HUES6 (cell line): ENCODE data around the gene PLXNA4.
A peak's percentile ranks its signal among the peaks of the same experiment; 100 is the strongest.

ENCODE experiments used
- H3K27ac ChIP-seq: 2 replicates; pipeline ENCODE4 v1.7.0; 2013; ENCODE audit warnings: low read depth, mild to moderate bottlenecking, low read length, inconsistent platforms
- H3K27me3 ChIP-seq: 2 replicates; pipeline ENCODE4 v1.6.1; 2013; ENCODE audit warnings: low read length; ENCODE audit not compliant: control insufficient read depth, insufficient read depth
- H3K36me3 ChIP-seq: 2 replicates; pipeline ENCODE4 v1.6.1; 2013; ENCODE audit warnings: low read length; ENCODE audit not compliant: control insufficient read depth, insufficient read depth
- H3K4me1 ChIP-seq: 2 replicates; pipeline ENCODE4 v1.6.1; 2013; ENCODE audit warnings: low read length; ENCODE audit not compliant: control insufficient read depth, insufficient read depth
- H3K4me3 ChIP-seq: 2 replicates; pipeline ENCODE4 v1.5.1; 2013; ENCODE audit warnings: low read depth, low read length
- H3K9ac ChIP-seq: one replicate; pipeline ENCODE4 v1.6.1; 2013; ENCODE audit warnings: mild to moderate bottlenecking, low read length
- H3K9me3 ChIP-seq: 2 replicates; pipeline ENCODE4 v1.6.1; 2013; ENCODE audit warnings: low read depth, low read length; ENCODE audit not compliant: control insufficient read depth, insufficient read depth

The PLXNA4 gene

DNA sequence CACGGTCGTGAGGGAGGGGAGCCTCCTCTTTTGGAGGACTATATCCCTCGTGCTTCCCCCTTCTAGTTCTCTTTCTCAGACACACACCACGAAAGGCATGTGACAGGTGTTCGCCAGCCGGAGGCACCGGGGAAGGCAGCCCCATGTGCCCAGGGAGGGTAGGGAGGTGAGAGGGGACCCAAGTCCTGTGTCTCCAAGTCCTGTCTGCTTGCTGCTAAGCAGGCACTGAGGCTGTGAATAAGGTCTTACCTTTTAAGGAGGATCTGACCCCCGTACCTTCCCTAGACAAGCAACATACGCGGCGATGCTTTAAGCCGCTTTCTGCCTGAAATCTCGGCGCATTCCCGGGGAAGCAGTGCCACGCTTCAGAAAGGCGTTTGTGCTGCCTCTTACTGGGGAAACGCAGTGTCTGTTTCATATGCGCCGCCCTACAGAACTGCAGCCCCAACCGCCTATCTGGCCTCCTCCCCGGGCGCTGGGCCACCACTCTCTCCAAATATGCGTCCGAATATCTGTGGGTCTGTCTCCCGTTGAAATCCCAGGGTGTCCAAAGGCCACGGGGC lies 770 bp downstream of the PLXNA4 start:
- Histone ChIP-seq H3K27ac (no peak overlapping the region), H3K36me3 (no peaks in the 10 kb centered on the region), H3K27me3 (peaks cover 92% of the 10 kb centered on the region), H3K4me3 (peak overlapping the region; percentile 59), H3K9ac (no peak overlapping the region), H3K9me3 (no peaks in the 10 kb centered on the region), H3K4me1 (peaks cover 28% of the 10 kb centered on the region)

DNA sequence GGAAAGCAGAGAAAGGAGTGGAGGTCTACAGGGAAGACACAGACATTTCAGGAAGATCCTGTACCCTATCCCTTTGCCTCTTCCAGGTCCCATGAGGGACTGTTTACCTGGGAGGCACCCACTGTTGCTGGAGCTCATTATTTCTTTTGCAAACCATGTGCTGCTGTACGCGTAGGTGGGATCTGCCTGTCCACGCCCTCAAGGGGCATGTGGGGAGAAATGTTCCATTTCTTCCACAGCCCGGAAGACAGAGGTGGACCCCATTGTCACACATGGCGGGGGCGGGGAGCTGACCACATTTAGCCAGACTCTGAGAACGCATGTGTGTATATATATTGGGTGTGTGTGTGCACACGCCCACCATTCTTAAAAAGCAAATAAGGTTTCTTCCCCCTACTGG lies 2.0 kb downstream of the PLXNA4 start:
- no peaks in the 10 kb centered on the region for H3K36me3 ChIP-seq
- H3K9me3 ChIP-seq = no peaks in the 10 kb centered on the region
- H3K27me3 ChIP-seq = peaks cover 97% of the 10 kb centered on the region
- peaks cover 28% of the 10 kb centered on the region for H3K4me1 ChIP-seq
- no peak overlapping the region for H3K27ac ChIP-seq
- H3K4me3 ChIP-seq = no peak overlapping the region
- H3K9ac ChIP-seq = no peak overlapping the region

DNA sequence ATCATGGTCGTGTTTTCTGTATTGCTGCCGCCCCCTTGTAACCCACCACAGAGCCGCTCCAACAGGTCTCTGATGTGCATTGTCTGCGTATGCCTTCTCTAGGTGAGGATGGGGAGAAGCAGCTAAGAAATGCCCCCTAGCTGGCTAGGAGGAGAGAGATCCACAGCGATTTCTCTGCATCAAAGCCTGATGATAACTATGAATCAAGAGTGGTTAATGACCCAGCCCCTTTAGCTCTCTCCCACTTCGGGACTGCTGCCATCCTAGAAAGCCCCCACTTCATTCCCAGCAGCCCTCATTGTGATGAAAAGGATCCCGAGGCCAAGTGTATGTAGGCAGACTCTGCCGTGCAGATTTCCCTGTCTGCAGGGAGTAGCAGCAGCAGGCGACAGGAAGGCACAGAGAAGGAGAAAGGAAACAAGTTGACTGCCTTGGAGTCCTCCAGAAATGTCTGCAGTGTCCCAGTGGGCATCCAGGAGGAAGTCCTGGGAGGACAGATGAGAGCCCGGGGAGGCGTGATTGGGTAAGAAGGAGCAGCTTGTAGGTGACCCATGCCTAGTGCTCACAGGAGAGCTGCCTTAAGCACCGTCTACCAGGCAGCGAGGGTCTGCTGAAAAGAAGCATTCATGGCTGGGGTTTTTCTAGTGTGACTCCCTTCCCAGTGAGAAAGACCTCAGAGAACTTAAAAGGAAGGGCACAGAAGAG lies 2.9 kb downstream of the PLXNA4 start:
- peaks cover 28% of the 10 kb centered on the region for H3K4me1 ChIP-seq
- no peak overlapping the region for H3K27ac ChIP-seq
- H3K27me3 ChIP-seq = peaks cover 97% of the 10 kb centered on the region
- no peaks in the 10 kb centered on the region for H3K36me3 ChIP-seq
- no peak overlapping the region for H3K4me3 ChIP-seq
- H3K9ac ChIP-seq = no peak overlapping the region
- H3K9me3 ChIP-seq = no peaks in the 10 kb centered on the region

DNA sequence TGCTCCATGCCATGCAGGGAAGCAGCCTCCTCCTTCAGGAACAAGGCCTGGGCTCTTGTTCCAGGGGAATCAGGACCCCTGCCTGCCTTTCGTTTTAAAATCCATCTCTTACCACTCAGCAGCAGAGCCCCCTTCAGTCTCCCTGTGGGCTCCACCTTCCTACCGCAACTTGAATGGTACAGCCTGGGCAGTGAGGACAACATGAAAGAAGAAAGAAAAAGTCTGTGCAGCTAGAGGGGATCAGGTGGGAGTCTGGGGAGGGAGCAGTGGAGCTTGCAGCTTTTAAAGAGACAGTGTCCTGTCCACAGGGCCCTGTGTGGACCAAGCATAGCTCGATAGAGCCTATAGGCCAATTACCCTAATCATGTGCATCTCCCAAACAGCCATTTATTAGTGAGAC lies 3.7 kb downstream of the PLXNA4 start:
- Histone ChIP-seq H3K9me3 (no peaks in the 10 kb centered on the region), H3K36me3 (no peaks in the 10 kb centered on the region), H3K27me3 (peaks cover 96% of the 10 kb centered on the region), H3K4me1 (peaks cover 24% of the 10 kb centered on the region), H3K9ac (no peak overlapping the region), H3K27ac (no peak overlapping the region), H3K4me3 (no peak overlapping the region)

DNA sequence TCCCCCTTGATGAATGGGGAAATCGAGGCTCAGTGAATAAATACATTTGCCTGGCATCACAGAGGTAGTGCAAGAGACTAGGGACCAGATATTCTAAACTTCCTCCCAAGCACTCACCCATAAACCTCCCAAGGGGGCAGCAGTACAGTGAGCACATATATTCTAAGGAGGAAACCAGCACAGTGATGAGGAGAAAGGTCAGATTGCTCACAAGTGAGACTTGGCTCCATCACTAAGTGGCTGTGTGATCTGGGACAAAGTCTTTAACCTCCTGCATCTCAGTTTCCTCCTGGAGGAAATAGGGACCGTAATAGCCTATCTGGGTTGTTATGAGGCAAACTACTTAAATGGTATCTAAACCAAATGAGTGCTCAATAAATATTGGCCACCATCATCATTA lies 4.3 kb downstream of the PLXNA4 start:
- peaks cover 97% of the 10 kb centered on the region for H3K27me3 ChIP-seq

DNA sequence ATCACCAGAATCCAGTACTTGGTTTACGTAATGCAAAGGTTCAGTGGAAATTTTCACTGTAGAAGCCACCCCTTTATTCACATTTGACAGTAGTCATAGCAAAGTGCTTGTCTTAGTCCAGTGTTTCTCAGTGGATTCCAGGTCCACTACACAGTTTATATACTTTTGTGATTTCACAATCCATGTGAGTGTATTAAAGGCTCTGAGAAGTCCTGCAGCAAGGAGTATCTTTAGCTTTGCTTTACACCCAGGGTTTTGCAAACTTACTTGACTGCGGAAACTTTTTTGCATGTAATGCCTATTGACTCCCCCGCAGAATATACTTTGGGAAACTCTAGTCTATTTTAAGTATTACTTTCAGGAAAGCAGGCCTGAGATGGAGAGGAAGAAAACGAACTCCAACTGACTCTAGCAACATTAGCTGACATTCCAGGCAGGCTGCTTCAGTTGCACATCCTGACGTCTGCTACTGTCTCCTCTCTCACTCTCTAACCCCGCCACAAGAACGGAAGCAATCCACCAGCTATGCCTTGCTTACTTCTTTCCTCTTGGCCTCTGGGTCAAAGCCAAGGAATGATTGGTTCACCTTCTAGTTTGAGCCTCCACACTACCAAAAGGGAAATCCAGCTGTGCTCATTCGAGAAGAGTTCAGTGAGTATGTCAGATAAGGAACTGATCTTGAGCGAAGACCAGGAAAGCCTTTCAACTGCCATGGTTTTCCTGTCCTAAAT lies 6.2 kb downstream of the PLXNA4 start:
- H3K27ac ChIP-seq = no peak overlapping the region
- no peak overlapping the region for H3K9ac ChIP-seq
- no peak overlapping the region for H3K4me3 ChIP-seq
- H3K27me3 ChIP-seq = peaks cover 96% of the 10 kb centered on the region
- H3K9me3 ChIP-seq = no peaks in the 10 kb centered on the region
- H3K36me3 ChIP-seq = no peaks in the 10 kb centered on the region
- H3K4me1 ChIP-seq = peaks cover 16% of the 10 kb centered on the region; the same call in 1 of the 2 replicates

More for the DNA sequence above, 4.3 kb downstream of the PLXNA4 start:
- H3K9ac ChIP-seq = no peak overlapping the region
- peaks cover 24% of the 10 kb centered on the region for H3K4me1 ChIP-seq
- no peak overlapping the region for H3K4me3 ChIP-seq
- H3K27ac ChIP-seq = no peak overlapping the region
- H3K9me3 ChIP-seq = no peaks in the 10 kb centered on the region
- H3K36me3 ChIP-seq = no peaks in the 10 kb centered on the region

DNA sequence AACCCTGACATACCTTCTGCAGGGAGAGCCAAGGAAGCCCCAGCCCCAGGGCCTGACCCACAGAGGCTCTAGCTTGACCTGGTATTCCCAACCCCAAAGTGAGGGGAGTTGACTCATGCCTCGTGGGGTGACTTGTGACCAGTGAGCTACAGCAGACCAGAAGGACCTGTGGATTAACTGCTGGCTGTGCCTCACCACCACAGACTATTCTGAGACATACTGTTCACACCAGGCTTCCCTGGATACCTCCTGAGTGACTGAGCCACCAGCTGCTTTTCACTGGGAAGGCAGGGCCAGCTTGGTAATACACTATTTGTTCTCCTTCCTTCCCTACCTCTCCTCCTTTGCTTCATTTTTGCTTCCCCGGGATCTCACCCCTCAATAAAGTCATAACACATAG lies 7.3 kb downstream of the PLXNA4 start:
- Histone ChIP-seq H3K36me3 (no peaks in the 10 kb centered on the region), H3K9me3 (no peaks in the 10 kb centered on the region), H3K27me3 (peaks cover 96% of the 10 kb centered on the region), H3K4me1 (peaks cover 15% of the 10 kb centered on the region; the same call in 1 of the 2 replicates), H3K4me3 (no peak overlapping the region), H3K9ac (no peak overlapping the region), H3K27ac (no peak overlapping the region)

DNA sequence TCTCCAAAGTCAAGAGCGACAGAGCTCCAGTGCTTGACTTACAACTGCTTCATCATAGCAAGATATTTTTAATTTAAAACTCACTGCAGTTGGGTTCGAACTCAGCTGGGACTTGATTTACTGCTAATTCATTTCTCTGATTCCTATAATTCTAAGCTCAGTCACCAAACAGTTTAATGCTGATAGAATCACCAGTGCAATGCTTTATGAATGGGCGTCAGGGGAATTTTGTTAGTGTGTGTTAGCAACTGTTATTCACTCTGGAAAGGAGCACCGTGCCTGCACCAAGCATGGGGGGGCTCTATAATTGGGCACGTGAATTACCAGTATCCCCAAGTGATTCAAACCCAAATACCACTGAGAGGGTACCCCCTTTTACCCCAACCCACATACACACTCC lies 10.4 kb downstream of the PLXNA4 start:
- Histone ChIP-seq H3K27me3 (peaks cover 96% of the 10 kb centered on the region), H3K27ac (no peak overlapping the region), H3K36me3 (no peaks in the 10 kb centered on the region), H3K9ac (no peak overlapping the region), H3K4me1 (0 out of 2 replicates have a peak, but pooled peaks cover 3% of the 10 kb centered on the region), H3K4me3 (no peak overlapping the region), H3K9me3 (no peaks in the 10 kb centered on the region)

DNA sequence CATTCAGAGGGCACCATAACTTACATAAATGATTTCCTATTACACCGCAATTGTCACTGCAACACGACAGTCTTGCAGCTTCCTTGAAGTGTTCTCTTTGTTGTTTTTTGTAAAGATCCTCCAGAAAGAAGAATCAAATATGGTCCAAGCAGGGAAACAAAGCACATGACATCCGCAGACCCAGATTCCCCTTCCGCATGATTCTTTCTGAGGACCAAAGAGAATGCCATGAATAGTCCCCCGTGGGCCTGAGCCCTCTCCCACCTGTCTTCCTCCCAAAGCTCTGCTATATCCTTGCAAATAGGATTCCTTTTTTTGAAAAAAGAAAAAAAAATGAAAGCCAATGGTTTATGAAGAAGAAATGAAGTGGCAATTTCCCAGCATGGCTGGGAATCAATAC lies 10.8 kb downstream of the PLXNA4 start:
- Histone ChIP-seq H3K4me3 (no peak overlapping the region), H3K27me3 (peaks cover 96% of the 10 kb centered on the region), H3K4me1 (0 out of 2 replicates have a peak, but pooled peaks cover 3% of the 10 kb centered on the region), H3K36me3 (no peaks in the 10 kb centered on the region), H3K9me3 (no peaks in the 10 kb centered on the region), H3K27ac (no peak overlapping the region), H3K9ac (no peak overlapping the region)

DNA sequence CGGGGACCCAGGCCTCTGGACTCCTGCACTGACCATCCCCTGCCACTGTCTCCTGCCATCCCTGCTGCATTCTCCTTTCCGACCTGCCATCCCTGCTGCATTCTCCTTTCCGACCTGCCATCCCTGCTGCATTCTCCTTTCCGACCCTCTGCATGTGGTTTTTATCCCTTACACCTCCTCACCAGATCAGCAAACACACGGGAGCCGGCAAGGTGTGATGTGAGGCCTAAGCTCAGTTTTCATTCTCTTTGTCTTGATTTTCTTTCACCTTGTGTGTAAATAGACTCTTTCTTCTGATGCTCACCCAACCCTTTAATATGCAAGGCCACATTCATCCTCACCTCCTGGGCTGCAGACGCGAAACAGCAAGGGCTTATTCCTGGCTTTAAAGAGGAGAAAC lies 11.4 kb downstream of the PLXNA4 start:
- peaks cover 96% of the 10 kb centered on the region for H3K27me3 ChIP-seq
- H3K4me1 ChIP-seq = 0 out of 2 replicates have a peak, but pooled peaks cover 3% of the 10 kb centered on the region
- H3K9me3 ChIP-seq = no peaks in the 10 kb centered on the region
- no peak overlapping the region for H3K9ac ChIP-seq
- H3K27ac ChIP-seq = no peak overlapping the region
- H3K36me3 ChIP-seq = no peaks in the 10 kb centered on the region
- H3K4me3 ChIP-seq = no peak overlapping the region

DNA sequence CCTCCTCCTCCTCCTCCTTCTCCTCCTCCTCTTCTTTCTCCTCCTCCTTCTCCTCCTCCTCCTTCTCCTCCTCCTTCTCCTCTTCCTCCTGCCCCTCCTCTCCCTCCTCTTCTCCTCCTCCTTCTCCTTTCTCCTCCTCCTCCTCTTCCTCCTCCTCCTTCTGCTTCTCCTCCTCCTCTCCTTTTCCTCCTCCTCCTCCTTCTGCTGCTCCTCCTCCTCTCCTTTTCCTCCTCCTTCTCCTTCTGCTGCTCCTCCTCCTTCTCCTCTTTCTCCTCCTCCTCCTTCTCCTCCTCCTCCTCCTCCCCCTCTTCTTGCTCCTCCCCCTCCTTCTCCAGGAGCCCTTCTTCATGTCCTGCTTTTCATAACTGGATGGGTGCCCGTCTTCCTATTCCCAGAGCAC lies 12.2 kb downstream of the PLXNA4 start:
- H3K9me3 ChIP-seq = no peaks in the 10 kb centered on the region
- no peak overlapping the region for H3K9ac ChIP-seq
- H3K4me3 ChIP-seq = no peak overlapping the region
- no peaks in the 10 kb centered on the region for H3K36me3 ChIP-seq
- H3K4me1 ChIP-seq = 0 out of 2 replicates have a peak, but pooled peaks cover 3% of the 10 kb centered on the region
- H3K27ac ChIP-seq = no peak overlapping the region
- H3K27me3 ChIP-seq = peaks cover 95% of the 10 kb centered on the region
